Mucosa of descending colon (tissue), 3 donors: ENCODE results near the gene COL9A3. TPM values are rescaled to one million over a fixed set of nuclear protein-coding genes. Genes with fewer than 3 reads are reported as not detected.

ENCODE experiments used
- ATAC-seq: fragments of 200-7000 bp; cut with Tn5 transposase; one replicate; pipeline ENCODE4 v1.9.1; 2020; ENCODE audit warnings: mild to moderate bottlenecking, moderate library complexity
- DNase-seq, 3 donors: peaks; one replicate each; pipeline ENCODE4 v3.0.0-alpha.2; 2020
- H3K36me3 ChIP-seq: fragments of 200-600 bp; one replicate; pipeline ENCODE4 v1.8.0; 2021; ENCODE audit warnings: low read depth, mild to moderate bottlenecking
- H3K4me1 ChIP-seq: fragments of 200-600 bp; one replicate; pipeline ENCODE4 v1.8.0; 2021; ENCODE audit warnings: low read depth, mild to moderate bottlenecking
- H3K4me3 ChIP-seq: fragments of 200-600 bp; one replicate; pipeline ENCODE4 v1.8.0; 2021; ENCODE audit warnings: mild to moderate bottlenecking
- H3K9me3 ChIP-seq: fragments of 200-600 bp; one replicate; pipeline ENCODE4 v1.8.0; 2021; ENCODE audit warnings: mild to moderate bottlenecking
- CTCF ChIP-seq: fragments of 200-600 bp; IDR thresholded peaks from one replicate; pipeline ENCODE4 v1.8.0; 2022; ENCODE audit warnings: antibody characterized with exemption, mild to moderate bottlenecking
- intact Hi-C, 2 donors: fragments of 100-400 bp; cut with DNase I in 1 of 2; cut with micrococcal nuclease in 1 of 2; formaldehyde crosslinking; loops; one replicate each; pipeline versions ENCODE4 v1.11.0 to v1.11.1; 2022; cut with DNase I, micrococcal nuclease
- total RNA-seq, 3 donors: library from RNA; stranded (reverse); fragmentation: NEBNext Ultra II Directional in 2 of 3; extraction: Animal tissue kit (Norgen Biotek cat#: 25700) in 2 of 3; gene quantifications; one replicate each; pipeline versions ENCODE4 v1.2.1 to v1.2.4, GENCODE V29; 2021 to 2023
- donor health status: DM: no; HTN: no; CAD: no; lungs with moderate emphysema.
- donor health status: DM: no; HTN: no; CAD: no.
- donor health status: DM: no; HTN: yes; CAD: no.

The COL9A3 gene
- total RNA-seq, 3 donors from 2014 or later, result 0.70 to 12.4 (median 2.3) TPM

- ATAC-seq (no peak), DNase-seq (no peak)
- Histone ChIP-seq H3K9me3 (no peaks in the 10 kb centered on the region), H3K36me3 (peaks cover 18% of the 10 kb centered on the region), H3K4me1 (no peaks in the 10 kb centered on the region), H3K4me3 (no peak overlapping the region)
- intact Hi-C loops, result no loop called here
- TF ChIP-seq CTCF, result no peak
Observed at GRCh38 chr20:62885046-62885895, 68.4 kb downstream of the COL9A3 start.

GRCh38 chr20:62885896-62886708 is 69.3 kb downstream of the COL9A3 start:
- ATAC-seq, result peak; percentile 2

GRCh38 chr20:62886709-62887058 is 69.8 kb downstream of the COL9A3 start:
- Histone ChIP-seq H3K4me1 (no peaks in the 10 kb centered on the region), H3K4me3 (no peak overlapping the region), H3K36me3 (peaks cover 15% of the 10 kb centered on the region), H3K9me3 (no peaks in the 10 kb centered on the region)
- TF ChIP-seq CTCF, result no peak
- no peak for ATAC-seq
- no peak for DNase-seq
- intact Hi-C loops, result no loop called here

More at GRCh38 chr20:62885896-62886708, 69.3 kb downstream of the COL9A3 start:
- intact Hi-C loops, result no loop called here
- Histone ChIP-seq H3K4me3 (no peak overlapping the region), H3K4me1 (no peaks in the 10 kb centered on the region), H3K36me3 (peaks cover 18% of the 10 kb centered on the region), H3K9me3 (no peaks in the 10 kb centered on the region)
- no peak for TF ChIP-seq CTCF
- no peak for DNase-seq

GRCh38 chr20:62887152-62887859 is 70.5 kb downstream of the COL9A3 start:
- H3K9me3 ChIP-seq, result no peaks in the 10 kb centered on the region
- ATAC-seq (peak; percentile 91), DNase-seq (peak; percentile 73 to 86 (median 75))
- no peak for TF ChIP-seq CTCF
- H3K36me3 ChIP-seq, result peaks cover 14% of the 10 kb centered on the region
- no peak overlapping the region for H3K4me3 ChIP-seq
- intact Hi-C loops, result no loop called here
- no peaks in the 10 kb centered on the region for H3K4me1 ChIP-seq

- Histone ChIP-seq H3K4me3 (no peak overlapping the region), H3K36me3 (peaks cover 19% of the 10 kb centered on the region), H3K4me1 (no peaks in the 10 kb centered on the region), H3K9me3 (no peaks in the 10 kb centered on the region)
- no peak for TF ChIP-seq CTCF
- ATAC-seq (no peak), DNase-seq (no peak)
- intact Hi-C loops, result no loop called here
Observed at GRCh38 chr20:62887860-62888239, 71.0 kb downstream of the COL9A3 start.
